Upper lobe of left lung (tissue), 4 donors: Measurements from ENCODE around the gene CUEDC2.

Experiments used
- POLR2A ChIP-seq, 4 donors: fragments of 450-650 bp; IDR thresholded peaks; one replicate each; pipeline ENCODE4 v1.5.1; 2016 to 2017; ENCODE audit warnings: antibody characterized with exemption in 4 of 4, mild to moderate bottlenecking in 2 of 4
- TF ChIP-seq, protein P1 (sequence below), 6 experiments: fragments of 450-650 bp in 4 of 6; fragments of 200-600 bp in 2 of 6; sonication (generic) in 2 of 6; IDR thresholded peaks; one replicate each; pipeline ENCODE4 v1.5.1; 2016 to 2019; ENCODE audit warnings: antibody characterized with exemption in 6 of 6

GRCh38 chr10:102463983-102464382, 31.6 kb upstream of the CUEDC2 start:
- TF ChIP-seq, protein P1, sequence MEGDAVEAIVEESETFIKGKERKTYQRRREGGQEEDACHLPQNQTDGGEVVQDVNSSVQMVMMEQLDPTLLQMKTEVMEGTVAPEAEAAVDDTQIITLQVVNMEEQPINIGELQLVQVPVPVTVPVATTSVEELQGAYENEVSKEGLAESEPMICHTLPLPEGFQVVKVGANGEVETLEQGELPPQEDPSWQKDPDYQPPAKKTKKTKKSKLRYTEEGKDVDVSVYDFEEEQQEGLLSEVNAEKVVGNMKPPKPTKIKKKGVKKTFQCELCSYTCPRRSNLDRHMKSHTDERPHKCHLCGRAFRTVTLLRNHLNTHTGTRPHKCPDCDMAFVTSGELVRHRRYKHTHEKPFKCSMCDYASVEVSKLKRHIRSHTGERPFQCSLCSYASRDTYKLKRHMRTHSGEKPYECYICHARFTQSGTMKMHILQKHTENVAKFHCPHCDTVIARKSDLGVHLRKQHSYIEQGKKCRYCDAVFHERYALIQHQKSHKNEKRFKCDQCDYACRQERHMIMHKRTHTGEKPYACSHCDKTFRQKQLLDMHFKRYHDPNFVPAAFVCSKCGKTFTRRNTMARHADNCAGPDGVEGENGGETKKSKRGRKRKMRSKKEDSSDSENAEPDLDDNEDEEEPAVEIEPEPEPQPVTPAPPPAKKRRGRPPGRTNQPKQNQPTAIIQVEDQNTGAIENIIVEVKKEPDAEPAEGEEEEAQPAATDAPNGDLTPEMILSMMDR (IDR thresholded peaks at IDR 0.05): no peak
- TF ChIP-seq POLR2A (IDR thresholded peaks at IDR 0.05): no peak
